ENCODE data around the gene ALG3.

- TF ChIP-seq CEBPB (IDR thresholded peaks at IDR 0.05), result no peak
- no peak for TF ChIP-seq MAX (IDR thresholded peaks at IDR 0.05)
These were observed 6.7 kb upstream of the ALG3 start for GRCh38 chr3:184255291-184256039.

Data from Ishikawa (cell line).